Activated naive CD4-positive, alpha-beta T cell treated with anti-CD3 and anti-CD28 coated beads, Interleukin-2, amount 50 U/mL, for 24 hours (primary cell): Measurements from ENCODE around the gene SMCR8.
"Not testable (repeated sequence)": the region's sequence is repeated elsewhere in the genome, so short reads cannot be mapped to it uniquely, and the experiment has no call there.

Experiments used
- H3K27ac Mint-ChIP-seq: one replicate; pipeline ENCODE4 v1.8.0; 2021; ENCODE audit warnings: mild to moderate bottlenecking, mixed read lengths
- H3K27me3 Mint-ChIP-seq: one replicate; pipeline ENCODE4 v1.8.0; 2021; ENCODE audit warnings: mixed read lengths
- H3K36me3 Mint-ChIP-seq: one replicate; pipeline ENCODE4 v1.8.0; 2021; ENCODE audit warnings: mixed read lengths
- H3K4me1 Mint-ChIP-seq: one replicate; pipeline ENCODE4 v1.8.0; 2021; ENCODE audit warnings: mixed read lengths
- H3K4me3 Mint-ChIP-seq: one replicate; pipeline ENCODE4 v1.8.0; 2021; ENCODE audit warnings: mild to moderate bottlenecking, mixed read lengths
- H3K9me3 Mint-ChIP-seq: one replicate; pipeline ENCODE4 v1.8.0; 2021; ENCODE audit warnings: mixed read lengths

SMCR8 gene, protein sequence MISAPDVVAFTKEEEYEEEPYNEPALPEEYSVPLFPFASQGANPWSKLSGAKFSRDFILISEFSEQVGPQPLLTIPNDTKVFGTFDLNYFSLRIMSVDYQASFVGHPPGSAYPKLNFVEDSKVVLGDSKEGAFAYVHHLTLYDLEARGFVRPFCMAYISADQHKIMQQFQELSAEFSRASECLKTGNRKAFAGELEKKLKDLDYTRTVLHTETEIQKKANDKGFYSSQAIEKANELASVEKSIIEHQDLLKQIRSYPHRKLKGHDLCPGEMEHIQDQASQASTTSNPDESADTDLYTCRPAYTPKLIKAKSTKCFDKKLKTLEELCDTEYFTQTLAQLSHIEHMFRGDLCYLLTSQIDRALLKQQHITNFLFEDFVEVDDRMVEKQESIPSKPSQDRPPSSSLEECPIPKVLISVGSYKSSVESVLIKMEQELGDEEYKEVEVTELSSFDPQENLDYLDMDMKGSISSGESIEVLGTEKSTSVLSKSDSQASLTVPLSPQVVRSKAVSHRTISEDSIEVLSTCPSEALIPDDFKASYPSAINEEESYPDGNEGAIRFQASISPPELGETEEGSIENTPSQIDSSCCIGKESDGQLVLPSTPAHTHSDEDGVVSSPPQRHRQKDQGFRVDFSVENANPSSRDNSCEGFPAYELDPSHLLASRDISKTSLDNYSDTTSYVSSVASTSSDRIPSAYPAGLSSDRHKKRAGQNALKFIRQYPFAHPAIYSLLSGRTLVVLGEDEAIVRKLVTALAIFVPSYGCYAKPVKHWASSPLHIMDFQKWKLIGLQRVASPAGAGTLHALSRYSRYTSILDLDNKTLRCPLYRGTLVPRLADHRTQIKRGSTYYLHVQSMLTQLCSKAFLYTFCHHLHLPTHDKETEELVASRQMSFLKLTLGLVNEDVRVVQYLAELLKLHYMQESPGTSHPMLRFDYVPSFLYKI

GRCh38 chr17:18314731-18315561 lies at the start of gene SMCR8, which contains the start of gene TOP3A:
SMCR8 (plus strand) TSS chr17:18315293; CDS start chr17:18315790, 497 bp downstream.
TOP3A (minus strand) TSS chr17:18314994; CDS start chr17:18314778, 216 bp downstream.
- Mint-ChIP-seq H3K9me3 (no peaks in the 10 kb centered on the region), H3K27me3 (no peaks in the 10 kb centered on the region), H3K4me1 (peaks cover 70% of the 10 kb centered on the region), H3K4me3 (peak within 1 kb of the TSS; percentile 91), H3K36me3 (peaks cover 9% of the 10 kb centered on the region), H3K27ac (peak within 1 kb of the TSS; percentile 99)

GRCh38 chr17:18267366-18267765 lies 47.7 kb upstream of the SMCR8 start:
- H3K27ac Mint-ChIP-seq, result no peak overlapping the region
- no peaks in the 10 kb centered on the region for H3K27me3 Mint-ChIP-seq
- no peaks in the 10 kb centered on the region for H3K9me3 Mint-ChIP-seq
- no peaks in the 10 kb centered on the region for H3K36me3 Mint-ChIP-seq
- no peak overlapping the region for H3K4me3 Mint-ChIP-seq
- no peaks in the 10 kb centered on the region for H3K4me1 Mint-ChIP-seq

GRCh38 chr17:18267927-18268711 lies 47.0 kb upstream of the SMCR8 start:
- H3K36me3 Mint-ChIP-seq, result peaks cover 1% of the 10 kb centered on the region
- no peak overlapping the region for H3K27ac Mint-ChIP-seq
- H3K4me1 Mint-ChIP-seq, result no peaks in the 10 kb centered on the region
- no peaks in the 10 kb centered on the region for H3K27me3 Mint-ChIP-seq
- H3K4me3 Mint-ChIP-seq, result no peak overlapping the region
- no peaks in the 10 kb centered on the region for H3K9me3 Mint-ChIP-seq

DNA sequence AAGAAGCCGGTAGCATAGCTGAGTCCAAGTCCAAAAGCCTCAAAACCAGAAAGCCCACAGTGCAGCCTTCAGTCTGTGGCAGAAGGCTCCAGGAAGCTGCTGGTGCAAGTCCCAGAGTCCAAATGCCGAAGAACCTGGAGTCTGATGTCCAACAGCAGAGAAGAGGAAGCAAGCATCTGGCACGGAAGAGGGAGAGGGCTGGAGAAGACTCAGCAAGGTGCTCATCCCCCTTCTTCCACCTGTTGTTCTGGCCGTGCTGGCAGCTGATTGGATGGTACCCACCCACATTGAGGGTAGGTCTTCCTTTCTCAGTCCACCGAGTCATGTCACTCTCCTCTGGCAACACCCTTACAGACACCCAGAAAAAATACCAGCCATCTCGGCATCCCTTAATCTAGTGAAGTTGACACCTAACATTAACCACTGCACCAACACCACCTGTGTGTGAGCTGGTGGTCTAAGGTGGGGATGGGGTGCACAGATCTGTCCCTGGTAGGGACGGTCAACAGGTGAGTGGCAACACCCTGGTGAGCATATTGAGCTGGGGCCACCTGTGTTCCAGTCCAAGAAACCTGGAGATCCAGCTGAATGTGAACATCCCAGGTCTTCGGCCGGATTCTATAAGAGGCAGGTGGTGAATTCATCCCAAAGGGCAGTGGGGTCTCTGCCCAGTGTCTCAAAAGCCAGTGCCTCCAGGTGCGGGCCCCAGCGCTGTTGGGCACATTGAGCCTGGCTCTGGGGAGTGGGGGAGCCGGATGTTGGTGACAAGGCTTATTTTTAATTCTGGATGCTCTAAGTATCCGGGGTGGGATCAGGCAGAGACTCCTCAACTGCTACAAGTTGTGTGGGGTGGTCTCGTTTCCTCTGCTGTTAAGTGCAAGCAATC lies 44.8 kb upstream of the SMCR8 start:
- Mint-ChIP-seq H3K4me3 (no peak overlapping the region), H3K4me1 (no peaks in the 10 kb centered on the region), H3K27me3 (no peaks in the 10 kb centered on the region), H3K9me3 (no peaks in the 10 kb centered on the region), H3K27ac (no peak overlapping the region), H3K36me3 (peaks cover 1% of the 10 kb centered on the region)

GRCh38 chr17:18277076-18277475 lies 38.0 kb upstream of the SMCR8 start:
- Mint-ChIP-seq H3K27ac (no peak overlapping the region), H3K9me3 (no peaks in the 10 kb centered on the region), H3K4me1 (no peaks in the 10 kb centered on the region), H3K27me3 (no peaks in the 10 kb centered on the region), H3K4me3 (no peak overlapping the region), H3K36me3 (peaks cover 3% of the 10 kb centered on the region)

- Mint-ChIP-seq H3K27ac (no peak overlapping the region), H3K4me3 (no peak overlapping the region), H3K36me3 (peaks cover 3% of the 10 kb centered on the region), H3K9me3 (no peaks in the 10 kb centered on the region), H3K4me1 (no peaks in the 10 kb centered on the region), H3K27me3 (no peaks in the 10 kb centered on the region)
These were observed 36.2 kb upstream of the SMCR8 start for GRCh38 chr17:18278867-18279266.

GRCh38 chr17:18280249-18280648 lies 34.8 kb upstream of the SMCR8 start:
- no peak overlapping the region for H3K27ac Mint-ChIP-seq
- H3K36me3 Mint-ChIP-seq, result peaks cover 3% of the 10 kb centered on the region
- H3K27me3 Mint-ChIP-seq, result no peaks in the 10 kb centered on the region
- H3K4me3 Mint-ChIP-seq, result no peak overlapping the region
- H3K9me3 Mint-ChIP-seq, result no peaks in the 10 kb centered on the region
- H3K4me1 Mint-ChIP-seq, result no peaks in the 10 kb centered on the region

DNA sequence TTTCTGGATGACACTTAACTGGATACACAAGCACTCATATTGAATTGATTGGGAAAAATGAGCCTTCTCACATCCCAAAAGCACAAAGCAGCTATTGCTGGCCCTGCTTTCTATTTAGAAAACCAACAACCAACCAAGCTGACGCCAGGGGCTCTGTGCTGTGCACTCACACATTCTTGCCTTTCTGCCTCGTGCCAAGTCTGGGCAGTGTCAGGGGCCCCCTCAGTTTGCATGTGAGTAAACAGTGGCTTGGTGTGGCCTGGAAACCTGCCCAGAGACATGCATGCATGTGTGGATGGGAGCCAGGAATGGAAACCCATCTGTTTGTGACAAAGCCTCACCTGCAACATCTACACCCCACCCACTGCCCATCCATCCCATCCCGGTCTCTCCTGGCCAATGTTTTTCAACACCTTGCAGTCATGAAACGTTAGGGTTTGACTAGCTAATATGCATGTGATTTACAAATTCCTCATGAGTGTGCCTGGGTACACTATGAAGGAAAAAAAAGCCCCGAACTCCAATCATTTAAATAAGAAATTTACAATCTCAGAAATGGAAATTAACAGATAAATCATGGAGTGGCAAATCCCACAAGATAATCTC lies 34.2 kb upstream of the SMCR8 start:
- Mint-ChIP-seq H3K27me3 (no peaks in the 10 kb centered on the region), H3K36me3 (peaks cover 6% of the 10 kb centered on the region), H3K4me1 (no peaks in the 10 kb centered on the region), H3K9me3 (no peaks in the 10 kb centered on the region), H3K27ac (no peak overlapping the region), H3K4me3 (no peak overlapping the region)

GRCh38 chr17:18281788-18282187 lies 33.3 kb upstream of the SMCR8 start:
- Mint-ChIP-seq H3K27ac (no peak overlapping the region), H3K36me3 (peaks cover 6% of the 10 kb centered on the region), H3K9me3 (no peaks in the 10 kb centered on the region), H3K4me1 (no peaks in the 10 kb centered on the region), H3K4me3 (no peak overlapping the region), H3K27me3 (no peaks in the 10 kb centered on the region)

GRCh38 chr17:18285296-18285695 lies 29.8 kb upstream of the SMCR8 start:
- no peak overlapping the region for H3K27ac Mint-ChIP-seq
- H3K4me3 Mint-ChIP-seq, result no peak overlapping the region
- peaks cover 9% of the 10 kb centered on the region for H3K36me3 Mint-ChIP-seq
- no peaks in the 10 kb centered on the region for H3K9me3 Mint-ChIP-seq
- no peaks in the 10 kb centered on the region for H3K27me3 Mint-ChIP-seq
- no peaks in the 10 kb centered on the region for H3K4me1 Mint-ChIP-seq

DNA sequence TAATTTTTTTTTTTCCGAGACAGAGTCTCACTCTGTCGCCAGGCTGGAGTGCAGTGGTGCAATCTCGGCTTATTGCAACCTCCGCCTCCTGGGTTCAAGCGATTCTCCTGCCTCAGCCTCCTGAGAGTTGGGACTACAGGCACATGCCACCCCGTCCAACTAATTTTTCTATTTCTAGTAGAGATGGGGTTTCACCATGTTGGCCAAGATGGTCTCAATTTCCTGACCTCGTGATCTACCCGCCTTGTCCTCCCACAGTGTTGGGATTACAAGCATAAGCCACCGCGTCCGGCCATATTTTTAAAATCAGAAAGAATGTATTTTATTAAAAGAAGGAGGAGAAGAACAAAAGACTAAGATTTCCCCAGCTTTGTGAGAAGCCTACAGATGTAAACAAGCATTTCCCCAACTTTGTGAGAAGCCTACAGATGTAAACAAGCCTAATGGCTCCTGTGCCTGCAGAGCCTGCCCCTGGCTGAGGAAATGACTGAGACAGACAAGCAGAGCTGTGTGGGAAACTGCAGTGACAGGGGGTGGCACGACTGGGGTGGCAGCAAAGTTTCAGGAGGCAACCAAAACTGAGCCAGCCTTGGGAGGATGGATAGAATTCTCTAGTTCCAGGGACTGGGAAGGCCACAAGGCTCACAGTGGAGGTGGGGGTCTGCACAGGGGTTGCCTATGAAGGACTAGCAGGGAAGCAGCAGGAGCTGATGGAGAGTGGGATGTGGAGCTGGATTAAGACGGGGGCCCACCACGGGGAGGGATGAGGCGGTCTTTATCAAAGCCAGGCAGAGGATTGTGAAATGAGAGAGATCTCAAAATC lies 23.2 kb upstream of the SMCR8 start:
- H3K9me3 Mint-ChIP-seq, result no peaks in the 10 kb centered on the region
- no peaks in the 10 kb centered on the region for H3K27me3 Mint-ChIP-seq
- no peak overlapping the region for H3K27ac Mint-ChIP-seq
- H3K4me3 Mint-ChIP-seq, result no peak overlapping the region
- peaks cover 9% of the 10 kb centered on the region for H3K36me3 Mint-ChIP-seq
- H3K4me1 Mint-ChIP-seq, result no peaks in the 10 kb centered on the region

GRCh38 chr17:18298061-18298460 lies 17.0 kb upstream of the SMCR8 start:
- H3K4me3 Mint-ChIP-seq, H3K9me3 Mint-ChIP-seq, H3K4me1 Mint-ChIP-seq, H3K27ac Mint-ChIP-seq, H3K27me3 Mint-ChIP-seq: not testable (repeated sequence)
- H3K36me3 Mint-ChIP-seq, result peaks cover 16% of the 10 kb centered on the region
